GM23248 (cell line): ENCODE measurements around the gene TP53.

Experiments used
- EZH2 ChIP-seq: fragments of 200-600 bp; sonication (generic); IDR thresholded peaks from 2 replicates; pipeline ENCODE4 v1.6.1; 2018; ENCODE audit warnings: antibody characterized with exemption, mild to moderate bottlenecking; ENCODE audit not compliant: insufficient read depth, poor library complexity, severe bottlenecking
- EZH2phosphoT487 ChIP-seq: fragments of 200-600 bp; sonication (generic); IDR thresholded peaks from 2 replicates; pipeline ENCODE4 v1.6.1; 2018; ENCODE audit warnings: antibody characterized with exemption, moderate library complexity, mild to moderate bottlenecking, low read depth; ENCODE audit not compliant: insufficient read depth

- TF ChIP-seq EZH2 (no peak), EZH2phosphoT487 (no peak)
Observed at GRCh38 chr17:7627250-7628121, 59.8 kb downstream of the TP53 start, which contains the start of gene SAT2.
